Prostate gland (tissue), 2 donors: ENCODE measurements around the gene PID1.

ENCODE experiments used
- POLR2A ChIP-seq: fragments of 450-650 bp; IDR thresholded peaks from one replicate; pipeline ENCODE4 v1.6.1; 2016; ENCODE audit warnings: antibody characterized with exemption, mild to moderate bottlenecking
- POLR2AphosphoS5 ChIP-seq: sonication (generic); formaldehyde crosslinking; IDR thresholded peaks from one replicate; pipeline ENCODE4 v1.6.1; 2017; ENCODE audit warnings: antibody characterized with exemption
- TF ChIP-seq, protein P1 (sequence below), 4 experiments: fragments of 200-600 bp in 2 of 4; fragments of 450-650 bp in 2 of 4; sonication (generic) in 2 of 4; IDR thresholded peaks; 1 replicate in 3 of 4; 2 replicates in 1 of 4; pipeline ENCODE4 v1.5.1; 2016 to 2019; ENCODE audit warnings: antibody characterized with exemption in 4 of 4, mild to moderate bottlenecking in 2 of 4, moderate library complexity in 2 of 4

DNA sequence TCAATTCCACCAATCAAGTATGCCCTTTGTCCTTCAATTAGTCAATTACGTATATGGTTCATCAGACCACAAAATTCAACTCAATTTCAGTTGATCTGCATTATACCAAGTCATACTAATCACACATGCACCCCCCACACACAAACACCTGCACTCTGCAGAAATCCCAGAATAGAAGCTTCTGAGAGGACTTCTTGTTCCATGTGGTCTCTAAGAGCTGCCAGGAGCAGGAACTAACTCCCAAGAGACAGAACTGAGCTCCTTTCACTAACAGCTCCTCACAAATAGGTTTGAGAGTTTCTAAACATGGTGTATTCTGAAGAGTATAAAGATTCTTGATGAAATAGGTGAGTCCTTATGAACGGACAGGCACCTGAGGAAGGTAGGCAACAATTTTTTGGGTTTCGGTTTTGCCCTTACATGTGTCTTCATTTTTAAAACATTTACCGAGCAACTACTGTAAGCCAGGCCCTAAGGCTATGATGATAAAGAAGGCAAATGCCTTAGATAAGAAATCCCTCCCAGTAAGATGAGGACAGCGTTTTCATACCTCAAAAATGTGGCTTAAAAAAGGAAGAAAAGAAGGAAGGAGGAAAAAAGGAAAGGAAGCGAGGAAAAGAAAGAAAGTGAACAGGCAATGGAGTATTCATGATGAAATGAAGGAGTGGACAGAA is 183.1 kb downstream of the PID1 start:
- no peak for TF ChIP-seq POLR2AphosphoS5
- no peak for TF ChIP-seq POLR2A
- TF ChIP-seq, protein P1, sequence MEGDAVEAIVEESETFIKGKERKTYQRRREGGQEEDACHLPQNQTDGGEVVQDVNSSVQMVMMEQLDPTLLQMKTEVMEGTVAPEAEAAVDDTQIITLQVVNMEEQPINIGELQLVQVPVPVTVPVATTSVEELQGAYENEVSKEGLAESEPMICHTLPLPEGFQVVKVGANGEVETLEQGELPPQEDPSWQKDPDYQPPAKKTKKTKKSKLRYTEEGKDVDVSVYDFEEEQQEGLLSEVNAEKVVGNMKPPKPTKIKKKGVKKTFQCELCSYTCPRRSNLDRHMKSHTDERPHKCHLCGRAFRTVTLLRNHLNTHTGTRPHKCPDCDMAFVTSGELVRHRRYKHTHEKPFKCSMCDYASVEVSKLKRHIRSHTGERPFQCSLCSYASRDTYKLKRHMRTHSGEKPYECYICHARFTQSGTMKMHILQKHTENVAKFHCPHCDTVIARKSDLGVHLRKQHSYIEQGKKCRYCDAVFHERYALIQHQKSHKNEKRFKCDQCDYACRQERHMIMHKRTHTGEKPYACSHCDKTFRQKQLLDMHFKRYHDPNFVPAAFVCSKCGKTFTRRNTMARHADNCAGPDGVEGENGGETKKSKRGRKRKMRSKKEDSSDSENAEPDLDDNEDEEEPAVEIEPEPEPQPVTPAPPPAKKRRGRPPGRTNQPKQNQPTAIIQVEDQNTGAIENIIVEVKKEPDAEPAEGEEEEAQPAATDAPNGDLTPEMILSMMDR (IDR thresholded peaks at IDR 0.05), result no peak
